OCI-LY3 (cell line): Measurements from ENCODE around the gene CCSER2.

Experiments used
- H2AFZ ChIP-seq: fragments of 200-600, 300-600 bp; shearing (Covaris generic); 2 replicates; pipeline ENCODE4 v1.6.0; 2014; ENCODE audit warnings: antibody characterized with exemption, low read depth, low read length
- H3K27ac ChIP-seq: fragments of 200-600, 300-600 bp; sonication (generic); 2 replicates; pipeline ENCODE4 v1.5.1; 2014; ENCODE audit warnings: mild to moderate bottlenecking, low read length, moderate library complexity, mixed read lengths
- H3K27me3 ChIP-seq: fragments of 200-600, 300-600 bp; sonication (generic); 2 replicates; pipeline ENCODE4 v1.6.1; 2014; ENCODE audit warnings: low read depth, low read length, mixed read lengths
- H3K36me3 ChIP-seq: fragments of 200-600, 300-600 bp; sonication (generic); replicated peaks from 2 replicates; pipeline ENCODE3; 2014; ENCODE audit warnings: low read depth, low read length, mixed read lengths
- H3K4me1 ChIP-seq: fragments of 300-600, 200-600 bp; sonication (generic); 2 replicates; pipeline ENCODE4 v1.6.1; 2014; ENCODE audit warnings: low read length, mixed read lengths
- H3K4me2 ChIP-seq: fragments of 200-600, 300-600 bp; sonication (generic); 2 replicates; pipeline ENCODE4 v1.6.1; 2014; ENCODE audit warnings: low read length, mixed read lengths
- H3K4me3 ChIP-seq: fragments of 300-600, 200-600 bp; sonication (generic); 2 replicates; pipeline ENCODE4 v1.5.1; 2014; ENCODE audit warnings: antibody characterized with exemption, mild to moderate bottlenecking, low read length, moderate library complexity
- H3K79me2 ChIP-seq: fragments of 300-600, 200-600 bp; shearing (Covaris generic); 2 replicates; pipeline ENCODE4 v1.6.1; 2014; ENCODE audit warnings: mild to moderate bottlenecking, low read length, mixed read lengths
- H3K9ac ChIP-seq: fragments of 300-600, 200-600 bp; shearing (Covaris generic); 2 replicates; pipeline ENCODE4 v1.6.0; 2014; ENCODE audit warnings: mild to moderate bottlenecking, low read length, moderate library complexity
- H3K9me3 ChIP-seq: fragments of 200-600, 300-600 bp; shearing (Covaris generic); 2 replicates; pipeline ENCODE4 v1.6.1; 2014; ENCODE audit warnings: low read length, mixed read lengths; ENCODE audit not compliant: insufficient read depth
- H4K20me1 ChIP-seq: fragments of 200-600, 300-600 bp; sonication (generic); 2 replicates; pipeline ENCODE4 v1.6.1; 2016; ENCODE audit warnings: low read length, mixed read lengths; ENCODE audit not compliant: insufficient read depth
- EZH2phosphoT487 ChIP-seq: fragments of 200-600 bp; shearing (Covaris generic); IDR thresholded peaks from 2 replicates; pipeline ENCODE4 v1.6.1; 2018; ENCODE audit warnings: antibody characterized with exemption, mixed run types, low read depth
- TF ChIP-seq, protein P1 (sequence below): fragments of 200-600, 300-600 bp; sonication (generic); IDR thresholded peaks from 2 replicates; pipeline ENCODE4 v1.5.1; 2014; ENCODE audit warnings: antibody characterized with exemption, low read length, low read depth

CCSER2 gene

DNA sequence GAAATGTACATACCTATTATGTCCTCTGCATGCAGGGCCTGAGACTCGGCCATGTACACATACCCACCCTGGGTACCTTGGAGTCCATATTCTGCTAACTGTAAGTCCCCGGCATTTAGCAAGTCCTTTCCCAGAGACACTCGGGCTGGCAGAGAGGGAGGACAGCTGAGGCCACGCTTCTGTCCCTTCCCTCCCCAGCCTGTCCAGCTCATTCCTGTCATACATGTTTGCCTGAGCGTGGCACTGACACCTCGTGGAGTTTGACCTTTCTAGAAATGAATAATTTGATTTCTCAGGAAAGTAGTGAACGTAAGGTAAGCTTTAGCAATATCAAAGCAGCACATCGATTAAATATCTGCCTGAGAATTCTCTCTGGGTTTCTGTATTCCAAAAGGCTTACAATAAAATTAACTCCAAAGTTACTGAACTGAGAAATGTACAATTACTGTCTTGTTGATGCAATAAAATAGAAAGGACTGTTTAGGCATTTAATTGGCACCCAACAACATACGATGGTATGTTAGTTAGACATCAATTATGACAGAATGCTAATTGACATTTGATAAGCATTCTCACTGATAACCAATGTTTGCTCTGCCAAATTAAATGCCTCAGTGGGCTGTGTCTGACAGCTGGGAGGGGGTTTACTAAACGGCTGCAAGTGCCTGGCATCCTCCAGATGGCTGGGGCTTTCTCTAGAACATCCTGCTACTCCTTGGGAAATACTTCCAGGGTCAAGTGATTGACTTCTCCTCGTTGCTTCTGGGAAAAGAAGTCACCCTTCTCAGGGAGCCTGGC lies 221.2 kb downstream of the CCSER2 start:
- Histone ChIP-seq H3K27ac (no peak overlapping the region), H3K27me3 (no peaks in the 10 kb centered on the region), H3K79me2 (no peaks in the 10 kb centered on the region), H3K4me1 (no peaks in the 10 kb centered on the region), H3K4me2 (no peak overlapping the region), H3K4me3 (no peak overlapping the region), H2AFZ (no peak overlapping the region), H4K20me1 (no peaks in the 10 kb centered on the region), H3K36me3 (no peaks in the 10 kb centered on the region), H3K9me3 (no peaks in the 10 kb centered on the region), H3K9ac (no peak overlapping the region)
- TF ChIP-seq EZH2phosphoT487: no peak

- no peak for TF ChIP-seq EZH2phosphoT487
- TF ChIP-seq, protein P1, sequence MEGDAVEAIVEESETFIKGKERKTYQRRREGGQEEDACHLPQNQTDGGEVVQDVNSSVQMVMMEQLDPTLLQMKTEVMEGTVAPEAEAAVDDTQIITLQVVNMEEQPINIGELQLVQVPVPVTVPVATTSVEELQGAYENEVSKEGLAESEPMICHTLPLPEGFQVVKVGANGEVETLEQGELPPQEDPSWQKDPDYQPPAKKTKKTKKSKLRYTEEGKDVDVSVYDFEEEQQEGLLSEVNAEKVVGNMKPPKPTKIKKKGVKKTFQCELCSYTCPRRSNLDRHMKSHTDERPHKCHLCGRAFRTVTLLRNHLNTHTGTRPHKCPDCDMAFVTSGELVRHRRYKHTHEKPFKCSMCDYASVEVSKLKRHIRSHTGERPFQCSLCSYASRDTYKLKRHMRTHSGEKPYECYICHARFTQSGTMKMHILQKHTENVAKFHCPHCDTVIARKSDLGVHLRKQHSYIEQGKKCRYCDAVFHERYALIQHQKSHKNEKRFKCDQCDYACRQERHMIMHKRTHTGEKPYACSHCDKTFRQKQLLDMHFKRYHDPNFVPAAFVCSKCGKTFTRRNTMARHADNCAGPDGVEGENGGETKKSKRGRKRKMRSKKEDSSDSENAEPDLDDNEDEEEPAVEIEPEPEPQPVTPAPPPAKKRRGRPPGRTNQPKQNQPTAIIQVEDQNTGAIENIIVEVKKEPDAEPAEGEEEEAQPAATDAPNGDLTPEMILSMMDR: no peak
- no peaks in the 10 kb centered on the region for H3K79me2 ChIP-seq
- H3K9ac ChIP-seq: no peak overlapping the region
- H3K4me3 ChIP-seq: no peak overlapping the region
- no peak overlapping the region for H2AFZ ChIP-seq
- H3K27me3 ChIP-seq: no peaks in the 10 kb centered on the region
- H3K27ac ChIP-seq: no peak overlapping the region
- no peaks in the 10 kb centered on the region for H3K9me3 ChIP-seq
- peaks cover 2% of the 10 kb centered on the region for H3K4me1 ChIP-seq
- no peaks in the 10 kb centered on the region for H4K20me1 ChIP-seq
- no peak overlapping the region for H3K4me2 ChIP-seq
- H3K36me3 ChIP-seq: no peaks in the 10 kb centered on the region
These were observed 222.5 kb downstream of the CCSER2 start for GRCh38 chr10:84550756-84551436.

DNA sequence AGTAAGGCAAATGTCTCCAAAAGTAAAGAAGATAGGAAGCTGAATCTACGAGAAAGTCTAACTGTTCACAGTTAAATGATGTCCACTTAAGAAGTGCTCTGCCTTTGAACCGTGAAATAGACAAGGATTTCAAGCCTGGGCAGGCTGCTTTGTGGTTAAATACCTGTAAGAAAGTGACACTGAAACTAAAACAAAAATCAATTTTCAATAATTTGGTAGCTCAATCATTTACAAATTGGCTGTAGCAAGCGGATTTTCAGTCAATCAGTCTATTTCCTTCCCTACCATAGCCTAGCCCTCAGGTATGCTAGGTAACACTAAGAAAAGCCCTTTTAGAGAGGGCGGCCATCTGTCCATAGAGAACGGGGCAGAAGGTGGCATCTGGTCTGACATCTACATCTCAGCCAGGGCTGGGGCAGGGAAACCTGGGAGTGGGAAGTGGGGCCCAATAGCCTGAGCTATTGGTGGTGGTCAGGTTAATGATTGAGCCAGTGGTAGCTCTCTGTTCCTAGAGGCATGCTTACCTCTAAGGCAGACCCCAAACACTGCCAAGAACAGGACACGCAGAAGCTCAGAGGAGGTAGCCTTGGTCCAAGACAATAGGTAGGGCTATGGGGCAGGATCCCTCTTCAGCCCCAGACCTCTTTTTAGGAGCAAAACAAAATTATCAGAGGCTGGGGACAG lies 223.2 kb downstream of the CCSER2 start:
- H3K9me3 ChIP-seq: no peaks in the 10 kb centered on the region
- H3K27me3 ChIP-seq: no peaks in the 10 kb centered on the region
- H3K4me1 ChIP-seq: peaks cover 7% of the 10 kb centered on the region
- no peaks in the 10 kb centered on the region for H3K79me2 ChIP-seq
- no peak for TF ChIP-seq EZH2phosphoT487
- TF ChIP-seq, protein P1: no peak
- no peaks in the 10 kb centered on the region for H4K20me1 ChIP-seq
- H3K36me3 ChIP-seq: no peaks in the 10 kb centered on the region
- H3K27ac ChIP-seq: no peak overlapping the region
- no peak overlapping the region for H2AFZ ChIP-seq
- H3K9ac ChIP-seq: no peak overlapping the region
- H3K4me2 ChIP-seq: no peak overlapping the region
- no peak overlapping the region for H3K4me3 ChIP-seq

DNA sequence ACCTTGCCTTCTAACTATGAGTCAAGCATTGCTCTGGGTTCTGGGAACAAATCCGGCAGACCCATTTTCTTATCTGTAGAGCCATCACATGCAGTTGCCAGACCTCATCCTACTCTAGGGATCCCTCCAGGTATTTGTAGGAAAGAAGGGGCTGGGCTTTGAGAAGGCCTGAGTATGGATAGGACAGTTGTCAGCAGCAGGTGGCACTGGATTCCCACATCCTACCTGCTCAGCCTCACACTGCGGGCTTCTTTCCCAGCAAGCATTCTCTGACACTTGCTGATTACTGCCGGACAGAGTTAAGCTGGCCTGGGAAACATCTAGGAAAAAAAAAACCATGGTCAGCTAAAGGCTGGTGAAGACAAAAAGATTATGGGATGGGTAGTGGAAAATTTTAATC lies 224.1 kb downstream of the CCSER2 start:
- H3K36me3 ChIP-seq: no peaks in the 10 kb centered on the region
- no peak overlapping the region for H3K4me3 ChIP-seq
- no peak overlapping the region for H3K4me2 ChIP-seq
- H4K20me1 ChIP-seq: no peaks in the 10 kb centered on the region
- peaks cover 7% of the 10 kb centered on the region for H3K4me1 ChIP-seq
- no peaks in the 10 kb centered on the region for H3K9me3 ChIP-seq
- no peak overlapping the region for H3K9ac ChIP-seq
- H3K27ac ChIP-seq: no peak overlapping the region
- H3K79me2 ChIP-seq: no peaks in the 10 kb centered on the region
- H2AFZ ChIP-seq: no peak overlapping the region
- no peak for TF ChIP-seq EZH2phosphoT487
- TF ChIP-seq, protein P1: no peak
- H3K27me3 ChIP-seq: no peaks in the 10 kb centered on the region
